ENCODE results near the gene ERF.

- TF ChIP-seq EZH2 (IDR thresholded peaks at IDR 0.05; ENCODE audit: borderline replicate concordance, control insufficient read depth, low read depth, low read length) (no peak), JUNB (IDR thresholded peaks at IDR 0.05) (no peak), POLR2A (IDR thresholded peaks at IDR 0.05; ENCODE audit: low read depth, low read length) (no peak), ELK1 (IDR thresholded peaks at IDR 0.05; ENCODE audit: low read depth, low read length) (no peak), NR2C2 (IDR thresholded peaks at IDR 0.05; ENCODE audit: borderline replicate concordance, control insufficient read depth, insufficient read length, low read depth) (no peak), CTCF (IDR thresholded peaks at IDR 0.05 in 2 of 3, conservative IDR thresholded peaks at IDR 0.05 in 1 of 3; ENCODE audit: control insufficient read depth in 2 of 3, extremely low read depth in 1 of 3, insufficient read depth in 1 of 3, low read depth in 3 of 3, low read length in 3 of 3) (no peak), RFX5 (IDR thresholded peaks at IDR 0.05; ENCODE audit: low read depth, low read length) (no peak), CEBPB (IDR thresholded peaks at IDR 0.05; ENCODE audit: borderline replicate concordance in 1 of 2, low read depth in 2 of 2, low read length in 2 of 2) (no peak), EGR1 (IDR thresholded peaks at IDR 0.05; ENCODE audit: borderline replicate concordance in 1 of 2, low read depth in 2 of 2, low read length in 2 of 2) (no peak), NFYB (IDR thresholded peaks at IDR 0.05; ENCODE audit: insufficient read depth, low read depth, low read length) (no peak), FOXK2 (IDR thresholded peaks at IDR 0.05) (no peak), E2F4 (IDR thresholded peaks at IDR 0.05; ENCODE audit: low read depth, low read length) (no peak)
- TF ChIP-seq, protein P1, sequence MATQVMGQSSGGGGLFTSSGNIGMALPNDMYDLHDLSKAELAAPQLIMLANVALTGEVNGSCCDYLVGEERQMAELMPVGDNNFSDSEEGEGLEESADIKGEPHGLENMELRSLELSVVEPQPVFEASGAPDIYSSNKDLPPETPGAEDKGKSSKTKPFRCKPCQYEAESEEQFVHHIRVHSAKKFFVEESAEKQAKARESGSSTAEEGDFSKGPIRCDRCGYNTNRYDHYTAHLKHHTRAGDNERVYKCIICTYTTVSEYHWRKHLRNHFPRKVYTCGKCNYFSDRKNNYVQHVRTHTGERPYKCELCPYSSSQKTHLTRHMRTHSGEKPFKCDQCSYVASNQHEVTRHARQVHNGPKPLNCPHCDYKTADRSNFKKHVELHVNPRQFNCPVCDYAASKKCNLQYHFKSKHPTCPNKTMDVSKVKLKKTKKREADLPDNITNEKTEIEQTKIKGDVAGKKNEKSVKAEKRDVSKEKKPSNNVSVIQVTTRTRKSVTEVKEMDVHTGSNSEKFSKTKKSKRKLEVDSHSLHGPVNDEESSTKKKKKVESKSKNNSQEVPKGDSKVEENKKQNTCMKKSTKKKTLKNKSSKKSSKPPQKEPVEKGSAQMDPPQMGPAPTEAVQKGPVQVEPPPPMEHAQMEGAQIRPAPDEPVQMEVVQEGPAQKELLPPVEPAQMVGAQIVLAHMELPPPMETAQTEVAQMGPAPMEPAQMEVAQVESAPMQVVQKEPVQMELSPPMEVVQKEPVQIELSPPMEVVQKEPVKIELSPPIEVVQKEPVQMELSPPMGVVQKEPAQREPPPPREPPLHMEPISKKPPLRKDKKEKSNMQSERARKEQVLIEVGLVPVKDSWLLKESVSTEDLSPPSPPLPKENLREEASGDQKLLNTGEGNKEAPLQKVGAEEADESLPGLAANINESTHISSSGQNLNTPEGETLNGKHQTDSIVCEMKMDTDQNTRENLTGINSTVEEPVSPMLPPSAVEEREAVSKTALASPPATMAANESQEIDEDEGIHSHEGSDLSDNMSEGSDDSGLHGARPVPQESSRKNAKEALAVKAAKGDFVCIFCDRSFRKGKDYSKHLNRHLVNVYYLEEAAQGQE (IDR thresholded peaks at IDR 0.05; ENCODE audit: low read depth, low read length) = no peak
Observed at GRCh38 chr19:42290136-42290522, 35.2 kb upstream of the ERF start.
